ENCODE results near the gene SPIB. TPM values are rescaled to one million over a fixed set of nuclear protein-coding genes. Genes with fewer than 3 reads are reported as not detected.

The SPIB gene
- total and polyA plus RNA-seq, 2 of the 4 experiments (the other 2 are of a cell fraction), result not detected

DNA sequence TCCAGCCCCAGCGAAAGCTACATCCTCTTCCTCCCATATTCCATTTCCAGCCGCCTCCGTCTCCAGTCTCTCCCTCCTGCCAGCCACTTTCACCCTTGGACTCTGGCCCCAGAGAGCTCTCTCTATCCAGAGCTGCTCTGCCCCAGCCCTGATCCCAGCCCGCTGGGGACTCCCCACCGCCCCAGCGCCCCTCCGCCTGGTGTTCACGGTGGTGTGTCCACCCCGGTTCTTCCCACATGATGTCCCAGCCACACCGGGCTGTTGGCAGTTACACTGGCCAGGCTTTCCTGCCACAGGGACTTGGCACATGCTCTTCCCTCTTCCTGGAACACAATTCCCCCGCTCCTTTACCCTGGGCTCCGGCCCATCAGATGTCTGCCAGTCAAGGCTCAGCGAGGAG lies 46.3 kb downstream of the SPIB start:
- Histone ChIP-seq H4K91ac (ENCODE audit: insufficient read depth, low read depth, low read length) (no peak overlapping the region), H3K14ac (replicated peaks; ENCODE audit: low read depth, low read length) (no peak overlapping the region), H3K27me3 (ENCODE audit: control insufficient read depth, insufficient read depth, low read length) (peaks cover 2% of the 10 kb centered on the region; the same call in 1 of the 2 replicates), H2AK9ac (replicated peaks; ENCODE audit: low read depth, low read length, poor library complexity) (no peak overlapping the region), H3K4ac (ENCODE audit: low read depth, low read length) (no peak overlapping the region), H3K9me1 (ENCODE audit: insufficient read depth, low read length) (no peaks in the 10 kb centered on the region), H3K4me1 (ENCODE audit: control insufficient read depth, insufficient read depth, low read length) (no peaks in the 10 kb centered on the region), H4K20me1 (ENCODE audit: insufficient read depth, low read length) (no peaks in the 10 kb centered on the region), H3K79me1 (ENCODE audit: low read depth in 1 of 2, low read length in 2 of 2) (no peaks in the 10 kb centered on the region), H3K36me3 (ENCODE audit: control insufficient read depth, insufficient read depth, low read length) (no peaks in the 10 kb centered on the region), H2BK5ac (ENCODE audit: low read depth, low read length, poor library complexity, severe bottlenecking) (no peak overlapping the region), H3K23ac (ENCODE audit: low read depth, low read length) (no peak overlapping the region), H2AFZ (replicated peaks; ENCODE audit: low read length, poor library complexity) (no peak overlapping the region), H2BK15ac (ENCODE audit: low read depth, low read length) (no peak overlapping the region), H3K9me3 (ENCODE audit: control insufficient read depth, insufficient read depth, low read length) (no peaks in the 10 kb centered on the region), H4K5ac (ENCODE audit: low read depth, low read length) (no peak overlapping the region), H3K56ac (ENCODE audit: extremely low read depth, insufficient read depth, low read length) (no peak overlapping the region), H3K4me2 (ENCODE audit: low read depth, low read length) (no peak overlapping the region), H2BK20ac (ENCODE audit: low read depth, low read length) (no peak overlapping the region), H3K18ac (ENCODE audit: low read depth, low read length) (no peak overlapping the region), H3K4me3 (ENCODE audit: insufficient read depth, low read depth, low read length) (no peak overlapping the region), H4K8ac (ENCODE audit: low read depth in 2 of 2, low read length in 2 of 2) (no peak overlapping the region), H2AK5ac (ENCODE audit: low read depth, low read length) (no peak overlapping the region), H3K27ac (ENCODE audit: insufficient read depth, low read length) (no peak overlapping the region), H2BK120ac (ENCODE audit: low read depth, low read length) (no peak overlapping the region), H3K9ac (ENCODE audit: low read depth, low read length) (no peak overlapping the region)
- 91% methylated on average over 4 of the region's 13 CpGs; no CpG with 5 or more reads in 1 of the 2 experiments for WGBS, 2 experiments (ENCODE audit: extremely low coverage in 2 of 2, insufficient read length in 1 of 2)
- ChIA-PET POLR2A (ENCODE audit: unreplicated experiment) (no interaction called here), CTCF (interaction anchor here (0.6 kb wide), 1 partner anchor 99 kb away, joined by 7 read pairs; no protein-coding TSS in a partner anchor)
- dilution Hi-C loops (cut with HindIII; ENCODE audit: low sequenced_read_pairs, unreplicated experiment), result no loop called here
- TF ChIP-seq FOS (IDR thresholded peaks at IDR 0.05; ENCODE audit: low read depth, low read length), result no peak
- TF ChIP-seq RFX5 (IDR thresholded peaks at IDR 0.05; ENCODE audit: low read depth, low read length), result no peak
- TF ChIP-seq SMC3 (IDR thresholded peaks at IDR 0.05; ENCODE audit: low read depth, low read length), result no peak
- no peak for TF ChIP-seq MAZ (IDR thresholded peaks at IDR 0.05; ENCODE audit: borderline replicate concordance, low read depth, low read length)
- BruUV-seq (replicated peaks), result no TSS peak
- ATAC-seq (ENCODE audit: low read depth), result no peak
- in situ Hi-C loops (cut with MboI; ENCODE audit: low sequenced_read_pairs), result loop anchor here (5.0 kb wide), 1 partner anchor 98 kb away; the partner anchor contains the start of gene NAPSA
- DNase-seq, result no peak
- intact Hi-C loops (cut with micrococcal nuclease), result no loop called here
